Tibial artery (tissue), 4 donors: ENCODE results near the gene GALNT13.

ENCODE experiments used
- DNase-seq, 2 donors: peaks; one replicate each; pipeline ENCODE4 v3.0.0-alpha.2; 2019
- H3K27ac ChIP-seq, 2 donors: fragments of 200-600 bp; sonication (generic) in 1 of 2; 1 replicate in 1 of 2; 2 replicates in 1 of 2; pipeline ENCODE4 v1.5.1; 2018 to 2019; ENCODE audit warnings: mild to moderate bottlenecking in 1 of 2
- H3K27me3 ChIP-seq, 2 donors: fragments of 200-600 bp; sonication (generic) in 1 of 2; one replicate each; pipeline versions ENCODE4 v1.5.1 to v1.6.0; 2016 to 2019
- H3K36me3 ChIP-seq, 3 donors: fragments of 200-600 bp; sonication (generic) in 2 of 3; one replicate each; pipeline ENCODE4 v1.5.1; 2016 to 2019; ENCODE audit warnings: mild to moderate bottlenecking in 2 of 3
- H3K4me1 ChIP-seq, 4 donors: fragments of 200-600 bp; sonication (generic) in 2 of 4; 1 replicate in 3 of 4; 2 replicates in 1 of 4; pipeline ENCODE4 v1.5.1; 2016 to 2019
- H3K4me3 ChIP-seq, 2 donors: fragments of 200-600 bp; sonication (generic) in 1 of 2; 1 replicate in 1 of 2; 2 replicates in 1 of 2; pipeline ENCODE4 v1.5.1; 2018 to 2019; ENCODE audit warnings: mild to moderate bottlenecking in 2 of 2
- H3K9me3 ChIP-seq, 3 donors: fragments of 200-600 bp; sonication (generic) in 1 of 3; one replicate each; pipeline ENCODE4 v1.5.1; 2016 to 2019
- CTCF ChIP-seq, 2 experiments: fragments of 200-600 bp in 1 of 2; fragments of 450-650 bp in 1 of 2; IDR thresholded peaks; one replicate each; pipeline ENCODE4 v1.5.1; 2017 to 2019; ENCODE audit warnings: antibody characterized with exemption in 2 of 2, mild to moderate bottlenecking in 1 of 2, moderate library complexity in 1 of 2
- intact Hi-C: fragments of 100-400 bp; cut with DNase I; formaldehyde crosslinking; loops from one replicate; pipeline ENCODE4 v1.15.0; 2023; ENCODE audit warnings: low total_unique reads

Gene GALNT13

GRCh38 chr2:153912798-153913396 lies 41.2 kb downstream of the GALNT13 start:
- H3K9me3 ChIP-seq = no peaks in the 10 kb centered on the region
- no peak overlapping the region for H3K4me3 ChIP-seq
- no peaks in the 10 kb centered on the region for H3K4me1 ChIP-seq
- H3K27ac ChIP-seq = no peak overlapping the region
- no peaks in the 10 kb centered on the region for H3K36me3 ChIP-seq
- TF ChIP-seq CTCF (IDR thresholded peaks at IDR 0.05) = no peak
- intact Hi-C loops = no loop called here
- no peaks in the 10 kb centered on the region for H3K27me3 ChIP-seq
- DNase-seq = no peak

- TF ChIP-seq CTCF (IDR thresholded peaks at IDR 0.05) = no peak
- Histone ChIP-seq H3K27ac (no peak overlapping the region), H3K4me3 (no peak overlapping the region), H3K9me3 (no peaks in the 10 kb centered on the region), H3K4me1 (no peaks in the 10 kb centered on the region), H3K27me3 (no peaks in the 10 kb centered on the region), H3K36me3 (no peaks in the 10 kb centered on the region)
- no peak for DNase-seq
- intact Hi-C loops = no loop called here
Observed at GRCh38 chr2:153917570-153917969, 45.8 kb downstream of the GALNT13 start.

GRCh38 chr2:153935511-153935910 lies 63.8 kb downstream of the GALNT13 start:
- Histone ChIP-seq H3K36me3 (no peaks in the 10 kb centered on the region), H3K27ac (no peak overlapping the region), H3K4me1 (peaks cover 0 to 2% (median 0%) of the 10 kb centered on the region in 4 donors), H3K27me3 (no peaks in the 10 kb centered on the region), H3K9me3 (no peaks in the 10 kb centered on the region), H3K4me3 (no peak overlapping the region)
- TF ChIP-seq CTCF (IDR thresholded peaks at IDR 0.05) = no peak
- DNase-seq = no peak
- intact Hi-C loops = no loop called here

- peaks cover 0 to 7% (median 0%) of the 10 kb centered on the region in 4 donors for H3K4me1 ChIP-seq
- H3K36me3 ChIP-seq = no peaks in the 10 kb centered on the region
- no peak for DNase-seq
- no peak overlapping the region for H3K4me3 ChIP-seq
- intact Hi-C loops = no loop called here
- no peak for TF ChIP-seq CTCF (IDR thresholded peaks at IDR 0.05)
- no peak overlapping the region for H3K27ac ChIP-seq
- H3K27me3 ChIP-seq = no peaks in the 10 kb centered on the region
- no peaks in the 10 kb centered on the region for H3K9me3 ChIP-seq
Observed at GRCh38 chr2:153939124-153939796, 67.5 kb downstream of the GALNT13 start.

- DNase-seq = no peak
- intact Hi-C loops = no loop called here
- Histone ChIP-seq H3K36me3 (no peaks in the 10 kb centered on the region), H3K27ac (no peak overlapping the region), H3K4me3 (no peak overlapping the region), H3K9me3 (no peaks in the 10 kb centered on the region), H3K27me3 (no peaks in the 10 kb centered on the region), H3K4me1 (peaks cover 0 to 7% (median 0%) of the 10 kb centered on the region in 4 donors)
- no peak for TF ChIP-seq CTCF (IDR thresholded peaks at IDR 0.05)
Observed at GRCh38 chr2:153940511-153940910, 68.8 kb downstream of the GALNT13 start.
